HCEC 1CT (cell line): ENCODE data around the gene NPPC.
"Not testable (repeated sequence)": the region's sequence is repeated elsewhere in the genome, so short reads cannot be mapped to it uniquely, and the experiment has no call there.

ENCODE experiments used
- DNase-seq: peaks from one replicate; pipeline ENCODE4 v3.0.0-alpha.2; 2017

Gene NPPC

DNA sequence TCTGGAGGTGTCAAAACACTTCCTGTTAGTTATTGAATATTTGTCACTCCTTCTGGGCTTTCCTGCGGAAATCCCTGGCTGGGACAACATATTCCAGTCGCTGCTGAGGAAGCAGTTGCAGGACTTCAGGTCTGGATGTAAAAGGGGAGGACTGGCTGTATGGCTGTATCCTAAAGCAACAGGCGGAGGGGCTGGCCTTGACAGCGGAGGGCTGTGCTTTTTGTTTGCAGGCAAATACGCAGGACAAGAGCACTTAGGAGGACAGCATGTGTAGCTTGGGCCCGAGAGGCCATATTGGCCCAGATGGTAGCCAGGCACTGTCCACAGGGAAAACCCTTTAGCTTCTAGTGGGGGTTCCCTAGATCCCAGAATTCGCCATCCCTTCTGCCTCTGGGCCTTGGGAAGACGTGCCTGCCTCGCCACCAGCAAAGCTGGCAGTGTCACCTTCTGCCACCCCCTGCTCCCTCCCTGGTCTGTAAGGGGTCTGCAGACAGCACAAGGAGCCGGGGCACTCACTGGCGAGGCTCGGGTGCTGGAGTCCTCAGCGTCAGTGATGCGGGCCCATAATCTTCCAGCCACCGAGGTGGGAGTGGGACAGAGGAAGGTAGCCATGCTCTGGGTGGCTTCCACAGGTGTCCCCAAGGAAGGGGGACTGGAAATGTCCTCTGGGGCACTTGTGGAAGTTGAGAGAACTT lies 6.7 kb downstream of the NPPC start:
- DNase-seq: no peak

DNA sequence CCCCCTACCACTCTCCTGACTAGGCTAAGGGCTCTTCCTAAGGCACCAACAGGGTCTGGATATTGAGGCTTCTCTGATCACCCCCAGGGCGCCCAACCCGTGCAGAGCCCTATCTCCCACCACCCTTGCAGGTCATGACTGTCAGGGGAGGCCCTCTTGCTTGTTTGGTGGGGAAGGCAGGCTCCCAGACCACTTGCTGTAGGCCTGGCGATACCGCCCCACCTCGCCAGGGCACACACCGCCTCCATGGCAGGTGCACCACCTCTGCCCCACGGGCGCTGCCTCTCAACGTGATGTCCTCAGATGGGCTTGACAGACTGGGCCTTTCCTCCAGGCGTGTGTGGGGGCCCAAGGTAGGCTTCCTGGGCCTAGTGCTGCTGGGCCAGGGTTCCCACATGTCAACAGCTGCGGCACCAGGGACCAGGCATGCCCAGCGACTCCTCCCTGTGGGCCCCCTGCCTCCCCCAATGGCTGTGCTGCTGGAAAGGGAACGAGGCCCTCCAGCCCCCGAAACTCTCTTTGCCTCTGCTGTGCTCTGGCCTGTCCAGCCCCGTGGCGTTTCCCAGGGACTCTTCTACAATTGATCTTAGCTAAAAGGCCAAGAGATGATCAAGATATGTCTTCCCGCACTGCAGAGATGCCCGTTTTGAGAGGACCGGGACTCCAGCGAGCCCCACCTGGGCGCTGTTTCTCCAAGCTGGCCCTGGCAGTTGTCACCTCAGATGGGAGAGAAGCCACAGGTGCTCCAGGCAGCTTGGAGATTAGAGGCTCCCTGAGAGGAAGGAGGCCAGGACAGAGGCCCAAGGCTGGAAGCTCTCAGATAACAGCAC lies 7.5 kb downstream of the NPPC start:
- DNase-seq: no peak

DNA sequence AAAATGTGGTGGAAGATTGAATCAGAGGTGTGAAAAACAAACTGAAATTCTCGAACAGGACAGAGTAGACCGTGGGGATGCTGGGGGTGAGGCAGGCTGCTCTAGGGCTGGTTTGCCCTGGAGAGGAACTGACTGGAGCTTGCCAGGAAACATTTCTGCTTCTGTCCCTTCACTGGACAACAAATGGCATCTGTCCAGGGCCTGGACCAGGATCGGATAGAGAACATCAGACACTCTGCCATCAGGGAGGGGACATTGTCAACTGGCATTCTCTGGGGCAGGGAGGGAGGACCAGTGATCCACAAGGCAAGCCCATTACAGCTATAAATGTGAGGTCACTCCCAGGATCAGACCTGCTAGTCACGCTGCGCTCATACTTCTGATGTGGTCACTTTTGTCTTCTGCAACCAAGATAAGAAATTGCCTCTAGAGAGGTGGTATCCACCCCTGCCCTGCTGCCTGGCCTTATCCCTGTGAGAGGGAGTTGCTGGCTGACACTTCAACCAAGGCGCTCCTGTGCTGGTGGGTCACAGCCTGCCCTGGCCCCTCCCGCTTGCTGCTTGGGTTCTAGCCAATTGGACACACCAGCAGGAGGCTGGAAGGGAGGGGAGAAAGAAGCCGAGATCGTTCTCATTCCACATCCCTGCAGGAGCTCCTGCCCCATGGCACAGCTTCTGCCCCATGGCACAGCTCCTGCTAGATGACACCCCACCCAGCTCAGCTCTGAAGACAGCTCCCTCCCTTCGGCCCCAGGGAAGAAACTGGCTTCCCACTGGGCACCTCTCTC lies 8.7 kb downstream of the NPPC start:
- DNase-seq: no peak

DNA sequence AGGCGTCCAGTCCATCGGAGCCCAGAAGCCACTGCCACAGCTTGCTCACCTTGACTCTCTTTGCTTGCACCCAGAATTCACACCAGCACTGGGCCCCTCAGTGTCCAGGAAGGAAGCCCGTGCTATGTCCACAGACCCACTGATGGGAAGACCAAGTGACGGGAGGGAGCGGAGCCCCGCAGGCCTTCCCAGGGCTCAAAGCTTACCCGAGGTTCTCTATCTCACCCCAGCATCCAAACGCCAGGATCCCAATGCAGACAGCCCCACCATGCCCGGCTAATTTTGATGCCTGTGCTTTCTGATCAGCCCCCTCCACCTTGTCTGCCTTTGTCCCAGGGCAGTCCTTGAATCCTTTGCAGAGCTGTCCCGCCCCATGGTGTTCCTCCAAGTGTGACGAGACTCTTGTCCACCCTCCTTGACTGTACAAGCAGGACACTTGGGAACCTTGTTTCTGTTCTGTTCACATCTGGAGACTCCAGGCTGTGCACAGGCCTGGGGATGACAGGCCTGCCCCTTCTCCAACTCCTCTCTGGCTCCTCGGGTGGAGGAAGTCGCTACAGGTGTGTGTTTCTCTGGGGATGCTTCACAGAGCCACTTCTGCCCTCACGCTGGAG lies 12.0 kb downstream of the NPPC start:
- DNase-seq: no peak

DNA sequence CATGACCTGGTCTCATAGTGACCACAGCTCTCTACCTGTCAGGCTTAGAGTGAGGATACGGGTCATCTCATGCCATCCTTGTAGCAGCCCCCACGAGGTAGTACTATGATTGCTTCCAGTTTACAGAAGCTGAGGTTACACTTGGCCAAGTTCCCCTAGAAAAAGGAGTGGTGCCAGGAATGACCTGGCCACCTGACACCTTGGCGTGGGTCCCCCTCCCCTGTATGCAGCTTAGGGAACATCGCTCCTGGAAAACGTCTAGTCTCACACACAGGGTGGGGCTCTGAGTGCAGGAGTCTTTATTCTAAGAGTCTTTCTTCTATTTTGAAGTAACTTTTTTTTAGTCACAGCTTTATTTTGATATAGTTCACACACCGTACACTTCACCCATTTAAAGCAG lies 14.8 kb downstream of the NPPC start:
- DNase-seq: no peak

DNA sequence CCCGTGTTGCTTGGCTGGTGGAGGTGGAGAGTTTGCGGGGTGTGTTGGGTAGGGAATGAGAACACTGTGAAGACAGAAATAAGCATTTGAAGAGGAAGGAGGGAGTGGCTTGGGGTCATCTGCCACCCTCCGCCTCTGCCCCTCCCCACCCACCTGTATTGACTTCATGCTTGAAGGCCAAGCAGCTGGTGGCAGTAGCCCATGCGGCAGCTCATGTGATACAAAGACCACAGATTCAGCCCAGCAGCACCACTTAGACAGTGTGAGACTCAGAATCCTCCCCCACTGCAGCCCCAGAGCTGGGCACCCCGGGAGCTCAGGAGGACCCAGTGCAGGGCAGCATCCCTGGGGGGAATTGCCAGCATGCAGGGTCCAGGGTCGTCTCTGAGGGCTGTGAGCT lies 15.4 kb downstream of the NPPC start:
- DNase-seq: no peak

DNA sequence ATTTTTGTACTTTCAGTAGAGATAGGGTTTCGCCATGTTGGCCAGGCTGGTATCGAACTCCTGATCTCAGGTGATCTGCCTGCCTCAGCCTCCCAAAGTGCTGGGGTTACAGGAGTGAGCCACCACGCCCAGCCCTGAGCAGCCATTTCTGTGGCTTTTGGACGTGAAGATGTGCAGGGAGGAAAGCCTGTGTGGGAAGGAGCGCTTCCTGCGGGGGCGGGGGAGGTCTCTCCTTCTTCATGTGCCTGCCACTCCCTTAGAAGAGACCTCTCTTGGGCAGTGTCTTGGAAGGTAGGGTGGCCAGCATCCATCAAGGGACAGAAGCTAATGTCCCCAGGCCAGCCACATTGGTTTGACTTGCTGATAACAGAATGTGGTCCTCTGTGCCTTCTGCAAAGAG lies 16.0 kb downstream of the NPPC start:
- not testable (repeated sequence) for DNase-seq

DNA sequence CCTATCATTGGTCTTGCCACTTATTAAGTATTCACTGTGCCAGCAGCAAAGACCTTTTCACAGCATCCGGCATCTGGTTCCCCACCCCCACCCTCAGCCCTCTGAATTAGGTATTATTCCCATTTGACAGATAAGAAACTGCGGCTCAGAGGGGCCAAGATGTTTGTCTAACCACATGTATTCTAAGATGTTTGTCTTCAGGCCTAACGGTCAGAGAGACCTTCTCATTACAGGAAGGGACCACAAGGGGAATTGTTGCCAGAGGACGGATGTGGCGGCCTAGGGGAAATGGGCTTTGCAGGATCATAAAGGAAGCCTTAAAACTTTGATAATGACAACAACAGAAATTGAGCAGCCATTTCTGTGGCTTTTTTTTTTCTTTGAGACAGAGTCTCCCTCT lies 16.6 kb downstream of the NPPC start:
- no peak for DNase-seq

DNA sequence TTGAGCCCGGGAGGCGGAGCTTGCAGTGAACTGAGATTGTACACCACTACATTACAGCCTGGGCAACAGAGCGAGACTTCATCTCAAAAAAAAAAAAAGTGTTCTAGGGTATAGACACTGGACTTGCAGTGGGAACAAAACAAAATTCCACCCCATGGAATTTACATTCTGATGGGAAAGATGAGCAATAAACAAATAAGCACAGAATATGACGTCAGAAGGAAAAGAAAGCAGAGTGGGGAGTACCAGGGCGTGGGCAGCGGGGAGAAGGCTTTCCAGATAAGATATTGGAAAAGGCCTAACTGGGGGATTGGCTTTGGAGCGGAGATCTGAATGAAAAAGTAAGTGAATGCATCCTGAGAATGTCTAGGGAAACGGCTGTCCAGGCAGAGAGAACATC lies 17.6 kb downstream of the NPPC start:
- no peak for DNase-seq

DNA sequence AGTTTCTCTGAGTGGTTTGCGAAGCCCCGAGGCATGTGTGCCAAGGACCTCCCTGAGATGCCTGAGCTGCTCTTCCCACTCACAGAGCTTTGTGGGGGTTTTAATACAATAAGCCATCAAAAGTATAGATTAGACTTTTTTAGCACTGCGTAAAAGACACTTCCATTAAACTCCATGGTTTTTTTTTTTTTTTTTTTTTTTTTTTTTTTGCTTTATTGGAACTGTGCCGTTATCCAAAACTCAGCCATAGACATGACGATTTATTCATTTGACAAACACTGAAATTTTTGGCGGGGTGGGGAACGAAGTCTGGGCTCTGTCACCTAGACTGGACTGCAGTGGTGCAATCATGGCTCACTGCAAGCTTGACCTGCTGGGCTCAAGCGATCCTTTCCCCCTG lies 18.4 kb downstream of the NPPC start:
- no peak for DNase-seq

DNA sequence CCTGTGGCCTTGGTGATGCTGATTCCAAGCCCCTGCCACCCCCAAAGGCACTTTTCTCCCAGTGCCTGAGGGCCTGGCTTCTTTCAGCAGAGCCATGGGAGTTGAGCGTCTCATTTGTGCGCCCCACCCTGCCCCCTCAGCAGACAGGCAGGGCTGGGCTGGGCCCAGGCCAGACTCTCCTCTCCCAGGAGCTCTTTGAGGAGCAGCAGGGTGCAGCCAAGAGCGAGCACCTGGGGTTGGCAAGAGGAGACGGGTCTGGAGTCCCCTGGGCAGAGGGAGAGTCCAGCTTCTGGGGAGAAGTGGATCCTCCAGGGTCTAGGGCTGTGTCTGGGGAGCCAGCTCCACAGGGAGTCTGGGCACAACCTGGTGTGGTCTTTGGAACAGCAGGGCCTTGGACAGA lies 21.2 kb downstream of the NPPC start:
- DNase-seq: no peak

DNA sequence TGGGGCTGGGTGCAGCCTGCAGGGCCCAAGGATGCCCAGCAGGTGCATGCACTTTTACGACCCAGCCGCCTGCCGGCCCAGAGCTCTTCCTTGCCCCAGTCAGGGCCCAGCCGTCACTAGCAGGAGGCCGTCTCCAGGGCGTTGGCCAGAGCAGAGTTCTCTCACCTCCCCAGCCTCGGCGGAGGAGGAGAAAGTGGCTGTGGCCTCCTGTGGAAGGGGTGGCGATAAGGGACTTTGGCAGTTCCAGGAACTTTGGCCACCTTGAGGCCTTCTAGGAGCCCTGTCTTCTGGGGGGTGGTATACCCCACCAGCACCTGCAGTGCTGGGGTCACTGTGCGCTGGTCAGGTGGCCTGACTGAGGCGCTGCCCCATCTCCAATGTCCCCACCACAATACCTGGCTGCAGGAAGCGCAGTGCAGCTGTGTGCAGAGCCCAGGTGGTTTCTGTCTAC lies 22.0 kb downstream of the NPPC start:
- no peak for DNase-seq

DNA sequence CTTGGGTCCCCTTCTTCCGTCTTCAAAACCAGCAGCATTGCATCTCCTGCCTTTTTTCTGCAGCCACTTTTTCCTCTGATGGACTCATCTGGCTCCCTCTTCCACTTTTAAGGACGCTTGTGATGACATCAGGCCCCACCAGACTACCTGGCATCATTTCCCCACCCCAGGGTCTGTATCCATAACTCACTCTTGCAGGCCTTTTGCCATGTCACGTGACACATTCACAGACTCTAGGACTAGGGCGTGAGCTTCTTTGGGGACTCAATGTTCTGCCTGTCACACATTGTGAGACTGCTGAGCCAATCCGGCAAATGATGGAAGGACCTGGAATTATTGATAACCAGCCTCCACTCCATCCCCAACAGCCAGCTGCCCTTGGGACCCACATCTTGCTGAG lies 23.6 kb downstream of the NPPC start:
- no peak for DNase-seq

DNA sequence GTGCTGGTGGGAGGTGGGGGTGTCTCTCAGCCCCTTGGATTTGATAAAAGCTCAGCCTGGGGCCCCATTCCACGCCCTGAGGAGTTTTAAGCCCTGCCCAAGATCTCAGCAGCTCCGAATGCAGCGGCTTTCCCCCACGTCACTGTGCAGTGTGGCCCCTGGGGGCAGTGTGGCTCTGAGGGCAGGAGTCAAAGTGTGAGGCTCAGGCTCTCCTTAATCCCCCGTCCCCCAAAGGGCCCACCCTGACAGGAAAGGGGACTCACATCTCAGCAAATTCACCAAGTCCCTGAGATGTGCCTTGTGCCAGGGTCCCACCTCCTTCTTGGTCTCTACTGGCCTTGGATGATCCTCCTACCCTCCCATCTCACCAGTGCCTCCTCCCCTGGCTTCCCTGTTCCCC lies 25.2 kb downstream of the NPPC start:
- no peak for DNase-seq

DNA sequence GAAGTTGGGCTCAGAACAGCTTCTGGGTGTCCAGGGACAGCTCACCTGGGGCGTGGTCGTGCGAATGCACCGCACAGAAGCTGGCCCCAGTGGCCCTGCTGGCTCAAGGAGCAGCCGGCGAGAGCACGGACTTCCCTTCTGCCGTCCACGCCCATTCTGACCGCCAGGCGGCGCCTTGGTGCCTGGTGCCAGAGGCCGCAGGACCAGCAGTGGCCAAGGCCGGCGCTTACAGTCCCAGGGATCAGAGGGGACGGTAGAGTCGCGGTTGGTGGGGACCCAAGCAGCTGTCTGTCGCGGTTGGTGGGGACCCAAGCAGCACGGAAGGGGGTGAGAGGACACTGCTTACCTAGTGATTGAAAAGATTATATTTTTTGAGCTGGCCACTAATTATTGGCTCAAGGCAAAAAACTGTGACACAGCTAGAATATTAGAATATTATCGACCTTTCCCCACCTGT lies 25.7 kb downstream of the NPPC start:
- peak; percentile 59 for DNase-seq

DNA sequence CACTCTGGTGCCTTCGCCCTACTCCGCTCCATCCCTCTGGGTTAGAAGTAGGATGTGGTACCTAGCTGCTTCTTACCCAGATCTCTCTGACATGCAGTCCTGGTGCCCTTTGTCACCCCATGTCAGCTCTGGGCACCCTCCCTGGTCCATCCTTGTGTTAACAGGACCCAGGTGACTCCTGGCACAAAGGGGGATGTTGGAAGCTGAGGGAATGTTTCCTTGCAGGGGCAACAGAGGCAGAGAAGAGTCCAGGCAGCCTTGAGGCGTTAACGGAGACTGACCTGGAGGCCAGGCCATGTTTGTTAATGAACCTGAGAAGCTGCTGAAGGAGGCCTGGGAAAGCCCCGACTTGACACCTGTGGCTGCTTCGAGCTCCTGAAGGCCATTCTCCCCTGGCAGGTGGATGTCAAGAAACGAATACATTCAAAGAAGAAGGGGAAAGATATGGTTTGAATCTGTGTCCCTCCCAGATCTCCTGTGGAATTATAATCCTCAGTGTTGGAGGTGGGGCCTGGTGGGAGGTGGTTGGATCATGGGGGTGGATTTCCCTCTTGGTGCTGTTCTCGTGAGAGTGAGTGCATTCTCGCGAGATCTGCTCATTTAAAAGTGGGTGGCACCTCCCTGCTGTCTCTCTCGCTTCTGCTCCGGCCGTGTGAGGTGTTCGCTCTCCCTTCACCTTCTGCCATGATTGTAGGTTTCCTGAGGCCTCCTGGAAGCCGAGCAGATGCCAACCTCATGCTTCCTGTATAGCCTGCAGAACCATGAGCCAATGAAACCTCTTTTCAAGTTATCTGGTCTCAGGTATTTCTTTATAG lies 31.4 kb downstream of the NPPC start:
- no peak for DNase-seq

DNA sequence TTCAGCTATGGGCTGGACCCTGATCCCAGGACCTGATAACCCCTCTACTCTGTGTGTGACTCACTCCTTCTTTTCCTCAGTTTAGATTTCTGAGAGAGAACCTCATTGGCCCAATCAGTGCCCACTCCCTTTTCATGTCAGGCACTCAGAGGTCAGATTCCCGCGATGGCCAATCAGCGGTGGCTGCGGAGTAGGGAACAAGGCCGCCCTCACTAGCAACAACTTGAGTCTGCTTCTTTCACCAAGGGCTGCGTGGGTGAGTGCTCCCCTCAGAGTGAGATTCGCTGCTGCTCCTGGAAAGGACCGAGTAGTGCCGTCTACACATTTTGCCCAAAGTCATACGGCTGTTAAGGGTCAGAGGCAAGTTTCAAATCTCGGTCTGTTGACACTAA lies 34.7 kb downstream of the NPPC start:
- no peak for DNase-seq

DNA sequence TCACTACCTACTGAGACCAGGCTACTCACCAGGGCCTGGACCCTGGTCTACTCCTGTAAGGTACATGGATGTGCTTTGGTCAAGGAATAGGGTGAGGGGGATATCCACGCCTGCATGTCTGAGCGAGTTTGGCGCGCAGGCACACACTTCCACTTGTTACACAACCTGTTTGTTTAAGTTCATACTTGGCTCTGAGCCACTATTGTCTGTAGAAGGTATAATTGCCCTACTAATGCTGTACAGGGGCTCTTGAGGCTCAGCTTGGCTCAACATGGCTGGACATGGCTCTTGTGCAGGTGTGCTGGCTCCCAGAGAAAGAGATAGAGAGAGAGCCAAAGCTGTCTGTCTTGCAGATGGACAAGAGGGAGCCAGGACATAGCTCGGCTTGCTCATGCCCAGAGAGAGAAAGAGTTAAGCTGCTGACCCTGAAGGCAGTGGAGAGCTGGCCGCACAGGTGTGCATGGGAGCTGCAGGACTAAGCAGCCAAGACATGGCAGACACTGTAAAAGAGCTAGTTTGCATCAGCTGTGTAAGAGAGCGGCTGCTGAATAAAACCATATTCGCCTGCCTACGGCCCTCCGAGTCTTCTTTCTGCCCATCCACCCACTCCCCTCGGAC lies 35.2 kb downstream of the NPPC start:
- no peak for DNase-seq

DNA sequence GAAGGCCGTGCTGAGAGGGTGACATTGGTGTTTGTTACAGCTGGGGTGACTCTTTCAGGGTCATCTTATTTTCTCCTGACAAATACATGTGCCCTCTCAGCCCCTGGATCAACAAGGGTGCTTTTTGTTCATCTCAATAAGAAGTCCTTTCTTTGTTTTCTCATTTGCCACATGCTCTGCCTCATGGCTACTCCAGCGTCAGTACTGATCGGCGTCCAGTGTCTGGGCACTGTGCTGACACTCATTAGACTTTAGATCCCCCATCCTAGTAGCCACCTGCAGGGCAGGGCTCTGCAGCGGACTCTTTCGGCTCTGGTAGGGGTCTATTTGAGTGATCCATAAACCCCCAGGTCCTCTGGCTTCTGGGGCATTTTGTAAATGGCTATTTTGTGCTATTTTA lies 38.4 kb downstream of the NPPC start:
- DNase-seq: no peak

DNA sequence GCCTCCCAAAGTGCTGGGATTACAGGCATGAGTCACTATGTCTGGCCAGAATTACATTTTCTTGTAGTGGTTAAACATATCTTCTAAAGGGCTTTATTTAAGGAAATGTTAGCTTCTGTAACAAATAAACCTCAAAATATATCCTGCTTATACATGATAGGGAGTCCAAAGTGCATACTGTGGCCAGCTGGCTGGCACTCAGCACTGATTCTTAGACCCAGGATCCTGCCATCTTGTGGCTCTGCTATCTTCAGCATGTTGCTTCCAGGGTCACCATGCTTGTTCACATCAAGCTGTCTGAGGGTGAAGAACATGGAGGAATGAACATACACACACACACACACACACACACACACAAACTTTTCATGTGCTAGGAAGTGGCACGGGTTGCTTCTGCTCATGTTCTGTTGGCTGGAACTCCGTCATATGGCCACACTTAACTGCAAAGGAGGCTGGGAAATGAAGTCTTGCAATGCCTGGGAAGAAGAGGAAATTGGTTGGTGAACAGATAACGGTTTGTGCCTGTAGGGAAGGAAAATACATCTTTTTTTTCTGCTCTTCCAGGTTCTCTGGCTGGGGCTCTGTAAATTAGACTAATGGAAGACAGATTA lies 40.0 kb downstream of the NPPC start:
- no peak for DNase-seq

DNA sequence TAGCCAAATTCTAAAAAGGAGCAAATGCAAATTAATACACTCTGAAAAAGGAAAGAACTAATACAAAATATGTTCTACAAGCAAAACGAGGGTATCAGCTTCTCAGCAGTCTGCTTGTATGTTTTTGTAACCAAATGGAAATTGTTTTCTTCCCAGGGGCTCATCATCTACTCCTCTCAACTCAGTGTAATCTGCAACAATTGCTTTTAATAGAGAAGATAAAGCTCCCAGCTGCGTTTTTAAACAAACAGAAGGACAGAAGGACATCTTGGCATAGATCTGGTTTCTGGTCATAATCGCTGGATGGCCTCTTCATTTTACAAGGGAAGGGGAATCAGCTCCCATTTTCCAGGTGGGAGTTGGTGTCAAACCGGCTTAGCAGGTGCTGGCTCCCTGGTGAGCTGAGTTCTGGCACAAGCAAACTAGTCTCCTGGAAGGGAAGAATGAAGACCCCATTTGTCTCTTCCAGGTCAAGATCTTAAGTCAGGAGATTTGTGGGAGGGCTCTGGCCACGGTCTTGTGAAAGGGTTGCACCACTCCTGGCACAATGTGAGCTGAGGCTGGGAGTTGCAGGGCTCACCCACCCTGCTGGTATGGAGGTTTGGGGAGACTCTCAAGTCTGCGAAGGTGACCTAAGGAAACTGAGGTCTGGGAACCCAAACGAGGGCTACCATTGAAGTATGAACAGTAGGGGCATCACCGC lies 41.6 kb downstream of the NPPC start:
- no peak for DNase-seq
